GM21717 (cell line): Measurements from ENCODE around the gene FGF14.

Experiments
- ATAC-seq: cut with Tn5 transposase; IDR thresholded peaks from one replicate; pipeline ENCODE4 v1.9.1; 2021; ENCODE audit warnings: mild to moderate bottlenecking, moderate library complexity; ENCODE audit not compliant: unreplicated experiment

FGF14 gene

GRCh38 chr13:102260256-102260655, 141.6 kb downstream of the FGF14 start:
- ATAC-seq = no peak

GRCh38 chr13:102255409-102255808, 146.4 kb downstream of the FGF14 start:
- no peak for ATAC-seq

- ATAC-seq = no peak
Observed at GRCh38 chr13:102251817-102252216, 150.0 kb downstream of the FGF14 start.

- no peak for ATAC-seq
Observed at GRCh38 chr13:102250448-102250847, 151.4 kb downstream of the FGF14 start.

- ATAC-seq = no peak
Observed at GRCh38 chr13:102244607-102245227, 157.1 kb downstream of the FGF14 start.

GRCh38 chr13:102240110-102240509, 161.7 kb downstream of the FGF14 start:
- no peak for ATAC-seq

GRCh38 chr13:102237230-102237629, 164.6 kb downstream of the FGF14 start:
- no peak for ATAC-seq

- no peak for ATAC-seq
Observed at GRCh38 chr13:102236830-102237229, 165.0 kb downstream of the FGF14 start.

- ATAC-seq = no peak
Observed at GRCh38 chr13:102236341-102236740, 165.5 kb downstream of the FGF14 start.

- no peak for ATAC-seq
Observed at GRCh38 chr13:102235689-102236088, 166.2 kb downstream of the FGF14 start.

GRCh38 chr13:102234618-102235017, 167.2 kb downstream of the FGF14 start:
- no peak for ATAC-seq

GRCh38 chr13:102233566-102234208, 168.2 kb downstream of the FGF14 start:
- ATAC-seq = no peak

- no peak for ATAC-seq
Observed at GRCh38 chr13:102231479-102231878, 170.4 kb downstream of the FGF14 start.

GRCh38 chr13:102227741-102228140, 174.1 kb downstream of the FGF14 start:
- ATAC-seq = no peak

- no peak for ATAC-seq
Observed at GRCh38 chr13:102226591-102226990, 175.3 kb downstream of the FGF14 start.

GRCh38 chr13:102225892-102226291, 176.0 kb downstream of the FGF14 start:
- no peak for ATAC-seq

GRCh38 chr13:102220681-102221228, 181.1 kb downstream of the FGF14 start:
- no peak for ATAC-seq

GRCh38 chr13:102214956-102215355, 186.9 kb downstream of the FGF14 start:
- no peak for ATAC-seq

GRCh38 chr13:102212729-102213128, 189.1 kb downstream of the FGF14 start:
- no peak for ATAC-seq

- ATAC-seq = no peak
Observed at GRCh38 chr13:102208347-102208746, 193.5 kb downstream of the FGF14 start.

GRCh38 chr13:102207680-102208342, 194.0 kb downstream of the FGF14 start:
- no peak for ATAC-seq

GRCh38 chr13:102203718-102204117, 198.1 kb downstream of the FGF14 start:
- no peak for ATAC-seq
